Measurements from ENCODE around the gene JPH3. TPM values are rescaled to one million over a fixed set of nuclear protein-coding genes. Genes with fewer than 3 reads are reported as not detected.

JPH3 gene
- total RNA-seq, 2 experiments from 2014 or later: not detected

- H3K36me3 ChIP-seq (ENCODE audit: insufficient read depth, low read length): no peaks in the 10 kb centered on the region
- POLR2A ChIA-PET: no interaction called here
- peaks cover 0 to 7% of the 10 kb centered on the region in 2 experiments for H3K9me3 ChIP-seq (ENCODE audit: control insufficient read depth in 1 of 2, insufficient read depth in 1 of 2, low read length in 2 of 2)
- Mint-ChIP-seq H3K4me3 (no peak overlapping the region), H3K27ac (no peak overlapping the region), H3K4me1 (ENCODE audit: low read depth) (no peaks in the 10 kb centered on the region), H3K27me3 (peaks cover 63% of the 10 kb centered on the region), H3K36me3 (ENCODE audit: low read depth) (no peaks in the 10 kb centered on the region), H3K9me3 (no peaks in the 10 kb centered on the region)
- no peaks in the 10 kb centered on the region for H3K4me1 ChIP-seq (ENCODE audit: insufficient read depth, low read length)
- intact Hi-C loops (cut with DNase I, micrococcal nuclease): no loop called here
- CTCF ChIA-PET: no interaction called here
- no peak overlapping the region for H3K27ac ChIP-seq (ENCODE audit: low read depth in 1 of 2, low read length in 2 of 2)
- TF ChIP-seq CTCF (IDR thresholded peaks at IDR 0.05): no peak
- H3K4me3 ChIP-seq (ENCODE audit: low read length): no peak overlapping the region
- peaks cover 12 to 22% of the 10 kb centered on the region in 2 experiments for H3K27me3 ChIP-seq (ENCODE audit: control insufficient read depth in 1 of 2, insufficient read depth in 2 of 2, low read length in 2 of 2)
- DNase-seq: no peak
- ATAC-seq (ENCODE audit: poor library complexity): no peak
Measured at GRCh38 chr16:87582216-87582965, 19.9 kb upstream of the JPH3 start.

GRCh38 chr16:87582966-87583325 lies 19.4 kb upstream of the JPH3 start:
- Histone ChIP-seq H3K9me3 (ENCODE audit: control insufficient read depth in 1 of 2, insufficient read depth in 1 of 2, low read length in 2 of 2) (peaks cover 0 to 7% of the 10 kb centered on the region in 2 experiments), H3K27ac (ENCODE audit: low read depth in 1 of 2, low read length in 2 of 2) (no peak overlapping the region), H3K4me1 (ENCODE audit: insufficient read depth, low read length) (no peaks in the 10 kb centered on the region), H3K4me3 (ENCODE audit: low read length) (no peak overlapping the region), H3K36me3 (ENCODE audit: insufficient read depth, low read length) (no peaks in the 10 kb centered on the region), H3K27me3 (ENCODE audit: control insufficient read depth in 1 of 2, insufficient read depth in 2 of 2, low read length in 2 of 2) (peaks cover 12 to 22% of the 10 kb centered on the region in 2 experiments)
- DNase-seq: no peak
- H3K27ac Mint-ChIP-seq: no peak overlapping the region
- POLR2A ChIA-PET: no interaction called here
- peaks cover 63% of the 10 kb centered on the region for H3K27me3 Mint-ChIP-seq
- H3K4me3 Mint-ChIP-seq: no peak overlapping the region
- no peaks in the 10 kb centered on the region for H3K9me3 Mint-ChIP-seq
- intact Hi-C loops (cut with DNase I, micrococcal nuclease): no loop called here
- no peak for TF ChIP-seq CTCF (IDR thresholded peaks at IDR 0.05)
- no peaks in the 10 kb centered on the region for H3K36me3 Mint-ChIP-seq (ENCODE audit: low read depth)
- H3K4me1 Mint-ChIP-seq (ENCODE audit: low read depth): no peaks in the 10 kb centered on the region
- ATAC-seq (ENCODE audit: poor library complexity): no peak
- CTCF ChIA-PET: no interaction called here

GRCh38 chr16:87583453-87584131 lies 18.7 kb upstream of the JPH3 start:
- no peaks in the 10 kb centered on the region for H3K9me3 Mint-ChIP-seq
- POLR2A ChIA-PET: no interaction called here
- CTCF ChIA-PET: no interaction called here
- no peaks in the 10 kb centered on the region for H3K4me1 ChIP-seq (ENCODE audit: insufficient read depth, low read length)
- intact Hi-C loops (cut with DNase I, micrococcal nuclease): no loop called here
- DNase-seq (no peak), ATAC-seq (ENCODE audit: poor library complexity) (no peak)
- no peaks in the 10 kb centered on the region for H3K36me3 Mint-ChIP-seq (ENCODE audit: low read depth)
- TF ChIP-seq CTCF (IDR thresholded peaks at IDR 0.05): no peak
- no peaks in the 10 kb centered on the region for H3K36me3 ChIP-seq (ENCODE audit: insufficient read depth, low read length)
- H3K4me3 ChIP-seq (ENCODE audit: low read length): no peak overlapping the region
- no peak overlapping the region for H3K4me3 Mint-ChIP-seq
- H3K27ac ChIP-seq (ENCODE audit: low read depth in 1 of 2, low read length in 2 of 2): no peak overlapping the region
- H3K27me3 Mint-ChIP-seq: peaks cover 58% of the 10 kb centered on the region
- peaks cover 0 to 7% of the 10 kb centered on the region in 2 experiments for H3K9me3 ChIP-seq (ENCODE audit: control insufficient read depth in 1 of 2, insufficient read depth in 1 of 2, low read length in 2 of 2)
- H3K4me1 Mint-ChIP-seq (ENCODE audit: low read depth): no peaks in the 10 kb centered on the region
- peaks cover 12 to 22% of the 10 kb centered on the region in 2 experiments for H3K27me3 ChIP-seq (ENCODE audit: control insufficient read depth in 1 of 2, insufficient read depth in 2 of 2, low read length in 2 of 2)
- no peak overlapping the region for H3K27ac Mint-ChIP-seq

Data from CD4-positive, alpha-beta T cell (primary cell).